OCI-M1 (cell line): ENCODE measurements around the gene VPS13A.
A peak's percentile ranks its signal among the peaks of the same experiment; 100 is the strongest.

Experiments used
- DNase-seq: peaks from one replicate; lab custom pipeline; 2025; lab: John Stamatoyannopoulos, UW

VPS13A gene

GRCh38 chr9:77177143-77177893, at the start of gene VPS13A:
TSS of gene VPS13A (plus strand) at chr9:77177534. CDS start at chr9:77177705, 171 bp downstream.
- DNase-seq: peak; percentile 95

DNA sequence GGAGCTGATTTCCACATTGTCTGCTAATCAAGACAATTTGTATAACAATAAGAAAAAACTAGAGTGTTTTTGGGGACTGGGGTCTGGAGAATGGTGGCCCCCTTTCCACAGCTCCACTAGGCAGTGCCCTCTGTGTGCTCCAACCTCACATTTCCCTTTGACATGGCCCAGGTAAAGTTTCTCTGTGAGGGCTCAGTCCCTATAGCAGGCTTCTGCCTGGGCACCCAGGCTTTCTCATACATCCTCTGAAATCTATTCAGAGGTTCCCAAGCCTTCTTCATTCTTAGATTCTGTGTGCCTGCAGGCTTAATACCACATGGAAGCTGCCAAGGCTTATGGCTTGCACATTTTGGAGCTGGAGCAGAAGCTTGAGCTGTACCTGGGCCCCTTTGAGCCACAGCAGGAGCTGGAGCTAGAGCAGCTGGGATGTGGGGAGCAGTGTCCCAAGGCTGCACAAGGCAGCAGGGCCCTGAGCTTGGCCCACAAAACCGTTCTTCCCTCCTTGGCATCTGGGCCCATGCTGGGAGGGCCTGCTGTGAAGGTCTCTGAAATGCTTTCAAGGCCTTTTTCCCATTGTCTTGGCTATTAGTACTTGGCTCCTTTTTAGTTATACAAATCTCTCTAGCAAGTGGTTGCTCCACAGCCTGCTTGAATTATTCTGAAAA, 49.1 kb upstream of the VPS13A start:
- DNase-seq: no peak

DNA sequence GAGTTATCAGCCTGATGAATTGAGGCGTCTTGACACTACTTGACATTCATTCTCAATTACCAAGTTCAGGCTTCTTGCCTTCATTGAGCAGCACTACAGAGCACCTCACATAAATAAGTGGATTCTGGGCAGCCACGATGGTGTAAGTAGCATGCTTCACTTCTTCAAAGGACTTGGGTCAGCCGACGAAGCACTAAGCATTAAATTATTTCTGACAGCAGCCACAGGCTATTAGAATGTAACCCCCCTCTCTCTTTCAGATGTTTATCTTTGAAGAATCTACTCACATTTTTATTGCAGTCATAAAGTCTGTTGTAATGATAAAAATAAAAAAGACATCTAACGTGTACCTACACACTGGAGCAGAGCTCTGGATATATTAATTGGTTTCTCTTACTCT, 45.9 kb upstream of the VPS13A start:
- DNase-seq: no peak

GRCh38 chr9:77133011-77133410, 44.3 kb upstream of the VPS13A start:
- DNase-seq: no peak

DNA sequence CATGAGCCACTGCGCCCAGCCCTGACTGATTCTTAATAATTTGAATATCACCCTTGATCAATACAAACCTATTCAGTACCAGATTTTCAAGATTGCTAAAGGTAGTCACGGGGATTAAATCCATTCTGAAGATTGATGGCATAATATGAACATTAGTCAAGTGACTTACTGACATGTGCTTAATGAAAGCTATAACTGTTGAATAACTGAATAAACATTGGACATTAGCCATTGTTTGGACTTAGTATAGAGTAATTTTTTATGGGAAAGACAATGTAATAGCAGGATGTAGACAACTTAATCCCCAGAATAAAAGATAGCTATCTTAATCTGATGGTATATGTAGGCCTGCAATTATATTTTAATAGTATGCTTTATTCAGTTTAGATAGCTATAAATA, 35.0 kb upstream of the VPS13A start:
- no peak for DNase-seq

GRCh38 chr9:77149879-77150278, 27.5 kb upstream of the VPS13A start:
- no peak for DNase-seq

- DNase-seq: no peak
Measured at GRCh38 chr9:77152289-77152688, 25.0 kb upstream of the VPS13A start.

GRCh38 chr9:77156646-77157371, 20.5 kb upstream of the VPS13A start:
- DNase-seq: no peak

GRCh38 chr9:77158772-77159513, 18.4 kb upstream of the VPS13A start:
- DNase-seq: no peak

DNA sequence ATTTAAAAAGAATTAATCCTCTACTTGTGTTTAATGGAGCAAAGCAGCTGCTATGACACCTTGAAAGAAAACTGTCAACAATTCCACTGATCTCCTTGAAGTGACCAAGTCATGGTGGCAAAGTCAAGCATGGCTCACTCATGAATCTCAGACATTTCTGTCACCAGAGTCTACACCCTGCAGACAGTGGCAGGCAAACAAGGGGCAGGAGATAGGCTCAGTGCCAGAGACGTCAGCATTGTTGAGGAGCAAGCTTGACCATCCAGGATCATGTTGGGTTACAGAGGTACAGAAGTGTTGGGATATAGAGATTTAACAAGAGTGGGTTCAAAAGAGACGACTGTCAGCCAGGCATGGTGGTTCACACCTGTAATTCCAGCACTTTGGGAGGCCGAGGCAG, 16.1 kb upstream of the VPS13A start:
- no peak for DNase-seq

DNA sequence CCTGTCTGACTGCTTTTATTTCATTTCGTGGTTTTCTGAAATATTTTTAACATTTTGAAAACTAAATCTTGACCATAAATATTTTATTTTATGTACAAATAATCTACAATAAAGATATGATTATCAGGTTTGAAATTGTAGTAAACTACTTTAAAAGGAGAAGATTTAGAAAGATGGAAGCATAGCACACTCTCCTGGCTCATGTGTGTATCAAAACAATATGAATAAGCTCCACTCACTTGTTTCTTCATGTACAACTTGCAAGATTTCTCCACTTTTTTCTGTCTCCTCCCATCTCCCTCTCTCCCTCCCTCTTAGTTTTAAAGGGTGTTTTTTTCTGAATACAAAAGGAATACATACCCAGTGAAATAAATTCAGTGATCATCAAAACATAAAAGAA, 15.4 kb upstream of the VPS13A start:
- DNase-seq: peak; percentile 23

- DNase-seq: no peak
Measured at GRCh38 chr9:77162366-77162765, 15.0 kb upstream of the VPS13A start.

- DNase-seq: no peak
Measured at GRCh38 chr9:77163884-77164283, 13.4 kb upstream of the VPS13A start.

- no peak for DNase-seq
Measured at GRCh38 chr9:77166193-77166592, 11.1 kb upstream of the VPS13A start.

- DNase-seq: no peak
Measured at GRCh38 chr9:77170991-77171699, 6.2 kb upstream of the VPS13A start.

DNA sequence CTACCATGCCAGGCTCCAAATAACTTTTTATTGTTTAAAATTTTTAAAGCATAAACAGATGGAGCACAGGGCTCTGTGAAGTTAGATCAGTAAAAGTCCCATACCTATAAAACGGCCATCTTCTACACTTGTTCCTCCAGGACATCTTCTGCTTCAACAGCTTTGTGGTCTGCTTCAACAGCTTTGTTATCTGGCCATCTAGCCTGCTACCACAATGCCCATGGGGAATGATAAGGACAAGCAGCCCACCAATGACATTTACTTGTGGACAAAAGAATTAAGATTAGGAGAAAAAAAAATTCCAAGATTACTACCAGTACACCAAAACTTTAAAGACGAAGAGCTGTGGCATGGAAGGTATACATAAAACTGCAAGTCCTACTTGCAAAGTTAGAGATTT, 2.2 kb upstream of the VPS13A start:
- DNase-seq: peak; percentile 56

- DNase-seq: no peak
Measured at GRCh38 chr9:77176106-77176505, 1.2 kb upstream of the VPS13A start.

- DNase-seq: peak; percentile 59
Measured at GRCh38 chr9:77176686-77177142, 620 bp upstream of the VPS13A start.

DNA sequence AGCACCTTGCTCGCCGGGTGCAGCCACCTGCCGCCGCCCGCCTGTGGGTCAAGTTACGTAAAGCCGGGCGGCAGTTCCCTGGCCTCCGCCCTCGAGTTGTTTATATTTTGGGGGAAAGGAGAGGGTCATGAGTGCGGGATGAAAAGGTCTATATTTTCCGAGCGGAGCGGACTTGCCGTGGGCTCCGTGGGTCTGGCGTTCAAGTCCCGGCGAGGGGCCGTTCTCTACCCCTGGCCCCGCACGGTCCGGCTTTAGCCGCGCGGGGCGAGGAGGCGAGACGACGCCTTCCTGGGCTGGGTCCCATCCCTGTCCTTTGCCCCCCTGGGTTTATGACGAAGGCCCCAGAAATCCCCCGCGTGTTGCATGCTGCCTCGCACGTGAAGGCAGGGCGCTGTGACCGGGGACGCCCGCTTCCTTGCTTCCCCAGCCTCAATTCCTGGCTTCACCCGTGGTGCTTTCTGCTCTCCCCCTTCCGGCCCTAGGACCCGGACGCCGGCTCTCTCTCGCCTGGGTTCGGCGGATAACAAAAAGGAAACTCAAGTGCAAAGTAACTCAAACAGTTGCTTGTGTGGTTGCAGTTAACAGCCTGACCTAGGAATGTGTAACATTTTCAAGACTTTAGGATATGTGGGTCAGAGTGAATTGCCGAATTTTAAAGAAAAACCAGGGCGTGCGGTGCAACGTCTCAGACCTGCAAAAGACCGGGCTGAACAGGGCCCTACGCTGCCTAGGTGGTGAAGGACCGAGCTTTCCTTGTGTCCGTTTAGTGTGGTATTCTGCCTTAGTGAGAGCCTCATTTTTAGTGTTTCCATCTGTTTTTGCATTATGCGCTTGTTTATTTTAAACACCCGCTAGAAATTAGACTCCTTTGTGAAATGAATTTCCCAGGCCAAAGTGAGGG, 810 bp downstream of the VPS13A start:
- DNase-seq: peak; percentile 66

- DNase-seq: no peak
Measured at GRCh38 chr9:77180056-77180455, 2.7 kb downstream of the VPS13A start.
